Measurements from ENCODE around the gene LYZL4. TPM values are rescaled to one million over a fixed set of nuclear protein-coding genes. Genes with fewer than 3 reads are reported as not detected.

Gene LYZL4
- total RNA-seq (2014; rRNA removed; shearing (Covaris generic)): not detected in 2 replicates
- total RNA-seq (2022): not detected in 2 replicates
- not detected for Bru-seq, nascent RNA
- not detected for BruChase-seq, experiment 1, labeled RNA remaining after a 6-hour chase
- BruChase-seq, experiment 2, labeled RNA remaining after a 2-hour chase: not detected
- long read RNA-seq: 0 reads

DNA sequence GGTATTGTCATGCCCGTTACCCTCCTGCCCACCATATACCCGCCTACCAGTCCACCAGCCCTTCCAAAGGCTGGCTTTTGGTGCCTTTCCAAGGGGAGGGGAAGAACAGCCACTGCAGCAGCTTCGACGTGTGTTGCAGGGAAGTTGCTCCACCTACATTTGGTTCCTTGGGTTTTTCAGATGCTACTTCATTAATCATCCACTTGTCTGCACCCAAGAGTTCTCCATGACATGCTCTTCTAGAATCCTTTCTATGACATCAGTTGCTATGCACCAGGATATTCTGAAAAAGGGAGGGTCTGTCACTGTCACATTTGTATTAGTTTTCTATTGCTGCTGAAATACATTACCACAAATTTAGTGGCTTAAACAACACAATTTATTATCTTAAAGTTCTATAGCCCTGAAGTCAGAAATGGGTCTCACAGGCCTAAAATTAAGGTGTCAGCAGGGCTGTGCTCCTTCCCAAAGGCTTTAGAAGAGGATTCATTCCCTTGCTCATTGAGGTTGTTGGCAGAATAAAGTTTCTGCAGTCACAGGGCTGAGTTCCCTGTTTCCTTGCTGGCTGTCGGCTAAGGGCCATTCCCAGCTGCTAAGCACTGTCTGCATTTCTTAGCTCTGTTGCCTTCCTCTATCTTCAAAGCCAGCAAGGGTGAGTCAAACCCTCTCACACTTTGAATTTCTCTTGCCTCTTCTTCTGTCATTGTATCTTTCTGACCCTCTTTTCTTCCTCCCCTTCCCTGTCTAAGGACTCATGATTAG is at the start of gene LYZL4:
LYZL4 (minus strand) TSS at position 241 of the 762 bp plus-strand sequence. CDS start 3,359 bp downstream, outside the sequence.
- POLR2A ChIA-PET: interaction anchor here (0.5 kb wide), 1 partner anchor 28 kb away, joined by 3 read pairs; no protein-coding TSS in a partner anchor
- no peak within 1 kb of the TSS for H3K27ac ChIP-seq (ENCODE audit: low read depth, low read length, poor library complexity, severe bottlenecking)
- no peaks in the 10 kb centered on the region for H4K20me1 ChIP-seq (ENCODE audit: insufficient read depth, low read length)
- no peaks in the 10 kb centered on the region for H3K4me1 ChIP-seq (ENCODE audit: insufficient read depth, low read length, poor library complexity, severe bottlenecking)
- no peak for DNase-seq (ENCODE audit: low spot score)
- no peak within 1 kb of the TSS for H3K4me2 ChIP-seq (ENCODE audit: low read length)
- intact Hi-C loops (cut with micrococcal nuclease; ENCODE audit: unreplicated experiment): no loop called here
- H3K79me2 ChIP-seq (ENCODE audit: insufficient read depth, low read depth, low read length): no peaks in the 10 kb centered on the region
- BruUV-seq (replicated peaks): no TSS peak
- H3K9me2 ChIP-seq (ENCODE audit: insufficient read depth, low read length): no peaks in the 10 kb centered on the region
- CTCF ChIA-PET (ENCODE audit: unreplicated experiment): no interaction called here
- TF ChIP-seq CTCF (conservative IDR thresholded peaks at IDR 0.05; ENCODE audit: low read length) (no peak), EZH2phosphoT487 (IDR thresholded peaks at IDR 0.05; ENCODE audit: borderline replicate concordance, low read depth, low read length) (no peak)
- no peaks in the 10 kb centered on the region for H3K9me3 ChIP-seq (ENCODE audit: low read length)
- no peak within 1 kb of the TSS for H2AFZ ChIP-seq (ENCODE audit: low read length)
- H3K36me3 ChIP-seq (ENCODE audit: insufficient read depth, low read length): no peaks in the 10 kb centered on the region
- H3K4me3 ChIP-seq (ENCODE audit: low read depth, low read length, poor library complexity, severe bottlenecking): no peak within 1 kb of the TSS

DNA sequence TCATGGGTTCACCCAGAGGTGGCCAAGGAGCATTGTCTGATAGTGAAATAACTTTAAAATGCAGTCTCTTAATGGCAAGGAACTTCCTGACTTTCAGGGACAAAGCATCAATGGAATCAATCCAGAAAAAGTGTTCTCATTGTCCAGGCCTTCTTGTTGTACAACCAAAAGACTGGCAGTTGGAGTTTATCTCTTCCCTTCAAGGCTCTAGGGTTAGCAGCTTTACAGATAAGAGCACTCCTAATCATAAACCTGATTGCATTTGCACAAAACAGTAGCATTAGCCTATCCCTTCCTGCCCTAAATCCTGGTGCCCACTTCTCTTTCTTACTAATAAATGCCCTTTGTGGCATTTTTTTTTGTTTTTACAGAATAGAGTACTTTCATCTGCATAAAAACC is 48.7 kb upstream of the LYZL4 start:
- Histone ChIP-seq H3K36me3 (ENCODE audit: insufficient read depth, low read length) (no peaks in the 10 kb centered on the region), H3K79me2 (ENCODE audit: insufficient read depth, low read depth, low read length) (no peaks in the 10 kb centered on the region), H3K4me2 (ENCODE audit: low read length) (no peak overlapping the region), H3K9me2 (ENCODE audit: insufficient read depth, low read length) (no peaks in the 10 kb centered on the region), H2AFZ (ENCODE audit: low read length) (no peak overlapping the region), H3K9me3 (ENCODE audit: low read length) (no peaks in the 10 kb centered on the region), H3K4me1 (ENCODE audit: insufficient read depth, low read length, poor library complexity, severe bottlenecking) (no peaks in the 10 kb centered on the region), H3K27ac (ENCODE audit: low read depth, low read length, poor library complexity, severe bottlenecking) (no peak overlapping the region), H4K20me1 (ENCODE audit: insufficient read depth, low read length) (no peaks in the 10 kb centered on the region), H3K4me3 (ENCODE audit: low read depth, low read length, poor library complexity, severe bottlenecking) (no peak overlapping the region)
- intact Hi-C loops (cut with micrococcal nuclease; ENCODE audit: unreplicated experiment): no loop called here
- BruUV-seq (replicated peaks): no TSS peak
- TF ChIP-seq EZH2phosphoT487 (IDR thresholded peaks at IDR 0.05; ENCODE audit: borderline replicate concordance, low read depth, low read length) (no peak), CTCF (conservative IDR thresholded peaks at IDR 0.05; ENCODE audit: low read length) (no peak)
- ChIA-PET POLR2A (no interaction called here), CTCF (ENCODE audit: unreplicated experiment) (no interaction called here)
- DNase-seq (ENCODE audit: low spot score): no peak

- DNase-seq (ENCODE audit: low spot score): no peak
- H3K9me3 ChIP-seq (ENCODE audit: low read length): no peaks in the 10 kb centered on the region
- no peaks in the 10 kb centered on the region for H3K9me2 ChIP-seq (ENCODE audit: insufficient read depth, low read length)
- ChIA-PET CTCF (ENCODE audit: unreplicated experiment) (no interaction called here), POLR2A (no interaction called here)
- TF ChIP-seq EZH2phosphoT487 (IDR thresholded peaks at IDR 0.05; ENCODE audit: borderline replicate concordance, low read depth, low read length) (no peak), CTCF (conservative IDR thresholded peaks at IDR 0.05; ENCODE audit: low read length) (no peak)
- no peak overlapping the region for H3K4me3 ChIP-seq (ENCODE audit: low read depth, low read length, poor library complexity, severe bottlenecking)
- no peaks in the 10 kb centered on the region for H4K20me1 ChIP-seq (ENCODE audit: insufficient read depth, low read length)
- no peak overlapping the region for H2AFZ ChIP-seq (ENCODE audit: low read length)
- no peaks in the 10 kb centered on the region for H3K79me2 ChIP-seq (ENCODE audit: insufficient read depth, low read depth, low read length)
- H3K27ac ChIP-seq (ENCODE audit: low read depth, low read length, poor library complexity, severe bottlenecking): no peak overlapping the region
- BruUV-seq (replicated peaks): no TSS peak
- no peaks in the 10 kb centered on the region for H3K36me3 ChIP-seq (ENCODE audit: insufficient read depth, low read length)
- intact Hi-C loops (cut with micrococcal nuclease; ENCODE audit: unreplicated experiment): no loop called here
- peaks cover 2% of the 10 kb centered on the region for H3K4me1 ChIP-seq (ENCODE audit: insufficient read depth, low read length, poor library complexity, severe bottlenecking)
- no peak overlapping the region for H3K4me2 ChIP-seq (ENCODE audit: low read length)
These were observed 45.8 kb upstream of the LYZL4 start for GRCh38 chr3:42456211-42456610.
